GM18868 (cell line): ENCODE data around the gene LAMA3.

Source experiments
- ATAC-seq: cut with Tn5 transposase; IDR thresholded peaks from one replicate; pipeline ENCODE4 v1.9.1; 2021; ENCODE audit warnings: mild to moderate bottlenecking, moderate library complexity; ENCODE audit not compliant: unreplicated experiment

Gene LAMA3

DNA sequence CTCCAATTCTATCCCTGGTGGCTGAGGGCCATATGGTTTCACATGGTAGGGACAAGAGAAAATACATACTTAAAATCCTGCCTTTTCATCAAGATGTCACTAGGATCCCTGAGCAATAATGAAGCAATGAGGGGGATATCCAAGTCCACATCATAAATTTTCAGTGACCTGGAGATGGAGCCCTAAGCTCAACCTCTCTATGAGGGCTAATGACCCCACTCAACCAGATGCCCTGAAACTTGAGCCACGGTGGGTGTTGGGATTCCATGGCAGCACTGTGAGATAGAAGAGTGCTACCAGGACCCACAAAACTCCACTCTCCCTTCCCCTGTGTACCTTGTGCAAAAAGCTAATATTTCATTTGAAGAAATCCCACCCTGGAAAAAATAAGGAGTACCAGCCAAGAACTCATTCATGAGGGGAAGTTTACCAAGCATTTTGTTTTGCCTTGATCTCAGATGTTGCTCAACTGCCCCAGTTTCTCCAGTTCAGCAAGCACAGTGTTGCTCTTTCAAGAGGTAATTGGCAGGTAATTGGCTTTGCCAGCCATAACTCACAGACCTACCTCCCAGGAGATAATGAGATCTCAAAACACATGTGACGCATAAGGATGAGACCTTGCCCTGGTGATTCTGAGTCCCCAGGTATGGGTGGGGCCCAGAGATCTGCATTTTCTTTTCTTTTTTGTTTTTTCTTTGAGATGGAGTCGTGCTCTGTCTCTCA, 274.4 kb downstream of the LAMA3 start:
- ATAC-seq = no peak

DNA sequence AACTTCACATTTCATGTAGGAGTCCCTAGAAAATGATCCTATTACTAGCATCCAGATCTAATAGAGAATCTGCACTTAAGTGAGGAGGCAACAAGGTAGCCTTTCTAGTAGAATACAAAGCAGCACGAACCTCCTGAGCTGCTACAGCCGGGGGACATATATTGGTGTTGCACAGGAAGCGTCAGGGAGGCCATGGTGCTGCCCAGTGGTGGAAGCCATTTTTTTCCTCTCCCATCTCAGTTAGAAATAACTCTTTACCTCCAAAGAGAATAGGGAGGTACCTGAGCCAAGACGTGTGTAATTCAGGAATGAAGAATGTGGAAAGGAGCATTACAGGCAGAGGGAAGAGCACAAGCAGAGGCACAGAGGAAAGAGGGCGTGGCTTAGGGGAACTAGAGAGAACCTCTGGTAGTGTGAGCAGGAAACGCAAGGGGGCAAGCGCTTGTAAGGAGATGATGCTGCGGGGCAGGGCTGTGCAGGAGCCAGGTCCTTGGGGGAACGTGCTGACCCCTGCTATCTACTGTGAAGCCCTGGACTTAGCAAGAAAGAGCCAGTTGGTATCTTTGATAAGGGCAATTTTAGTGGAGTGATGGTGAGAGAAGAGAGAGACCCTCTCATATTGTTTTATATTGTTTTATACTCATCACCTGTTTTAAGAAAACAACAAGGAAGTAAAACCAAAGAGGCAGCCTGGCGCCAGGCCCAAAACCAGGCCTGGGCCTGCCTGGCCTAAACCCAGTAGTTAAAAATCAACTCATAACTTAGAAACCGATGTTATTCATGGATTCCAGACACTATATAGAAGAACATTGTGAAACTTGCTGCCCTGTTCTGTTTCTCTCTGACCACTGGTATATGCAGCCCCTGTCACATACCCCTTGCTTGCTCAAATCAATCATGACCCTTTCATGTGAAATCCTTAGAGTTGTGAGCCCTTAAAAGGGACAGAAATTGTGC, 275.3 kb downstream of the LAMA3 start:
- ATAC-seq = no peak

DNA sequence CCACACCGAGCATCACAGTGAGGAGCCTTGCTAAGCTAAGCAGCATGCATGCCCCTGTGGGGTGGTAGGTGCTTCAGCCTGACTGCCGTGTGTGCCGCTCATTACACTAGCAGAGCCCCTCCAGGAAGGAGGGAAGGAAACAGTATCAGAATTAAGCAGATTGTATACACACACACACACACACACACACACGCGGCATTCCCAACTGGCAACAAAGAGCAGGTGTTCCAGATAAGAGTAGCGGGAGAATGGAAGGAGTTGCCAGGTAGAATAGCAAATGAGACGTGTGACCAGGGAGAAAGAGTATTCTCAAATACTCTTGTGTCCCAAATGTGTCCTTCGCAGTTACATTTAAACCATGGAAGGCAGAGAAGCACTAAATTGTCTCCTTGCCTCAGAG, 277.7 kb downstream of the LAMA3 start:
- no peak for ATAC-seq

GRCh38 chr18:23967321-23968089, 278.3 kb downstream of the LAMA3 start:
- ATAC-seq = peak; percentile 74

DNA sequence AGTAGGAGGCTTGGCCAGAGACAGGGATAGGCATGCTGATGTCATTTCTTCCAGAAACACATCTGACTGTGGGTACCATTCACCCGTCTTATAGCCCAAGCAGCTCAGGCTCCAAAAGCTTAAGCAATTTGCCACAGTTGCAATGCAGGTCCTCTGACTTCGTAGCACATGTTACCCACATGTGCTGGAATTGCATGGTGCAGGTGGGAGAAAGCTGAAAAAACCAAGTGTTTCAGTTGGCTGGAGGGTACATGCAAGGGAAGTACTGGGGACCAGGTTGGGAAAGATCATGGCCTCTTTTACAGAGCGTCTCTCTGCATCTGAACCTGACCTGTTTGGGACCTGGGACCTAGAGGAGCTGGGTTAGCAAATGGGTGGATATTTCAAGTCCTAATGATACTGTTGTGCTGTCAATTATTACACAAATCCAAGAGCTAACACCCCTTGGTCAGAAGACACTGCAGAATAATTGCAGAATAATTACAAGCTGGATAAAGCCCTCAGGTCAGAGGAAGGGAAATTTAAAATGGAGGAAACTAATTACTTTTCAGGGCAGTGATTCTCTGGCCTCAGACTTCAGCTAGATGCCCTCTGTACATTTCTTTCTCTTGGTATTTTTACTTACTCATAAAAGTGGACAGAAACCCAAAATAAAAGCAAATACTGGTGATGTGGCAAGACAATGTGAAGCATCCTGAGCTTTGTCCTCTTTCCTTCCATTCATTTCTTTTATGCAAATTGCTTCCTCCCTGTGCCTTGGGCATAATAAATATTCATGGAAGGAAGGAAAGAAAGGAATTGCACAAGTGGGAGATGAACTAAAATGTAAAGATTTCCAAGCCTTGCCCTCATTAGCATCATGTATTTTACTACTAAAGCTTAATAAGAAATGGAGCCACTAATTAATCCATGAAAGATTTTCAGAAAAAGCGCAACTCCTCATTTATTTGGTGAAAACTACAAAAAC, 279.7 kb downstream of the LAMA3 start:
- no peak for ATAC-seq

DNA sequence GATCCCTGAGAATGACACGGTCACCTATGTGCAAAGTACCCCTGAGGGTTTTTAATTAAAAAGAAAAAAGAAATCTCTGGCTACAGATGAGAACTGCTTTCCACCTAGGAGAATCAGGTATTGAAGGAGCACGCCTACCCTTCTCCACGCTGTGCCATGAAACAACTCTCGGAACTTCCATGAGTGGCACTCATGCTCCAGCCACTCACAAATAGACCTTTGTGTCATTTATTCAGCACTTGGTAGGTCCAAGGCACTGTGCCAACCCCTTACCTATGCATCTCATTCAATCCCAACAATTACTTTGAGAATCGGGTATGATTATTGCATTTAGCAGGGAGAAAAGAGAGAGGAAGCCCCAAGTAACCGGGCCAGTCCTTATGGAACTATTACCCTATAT, 280.4 kb downstream of the LAMA3 start:
- ATAC-seq = no peak

- ATAC-seq = no peak
These were observed 281.2 kb downstream of the LAMA3 start for GRCh38 chr18:23970161-23971096.

DNA sequence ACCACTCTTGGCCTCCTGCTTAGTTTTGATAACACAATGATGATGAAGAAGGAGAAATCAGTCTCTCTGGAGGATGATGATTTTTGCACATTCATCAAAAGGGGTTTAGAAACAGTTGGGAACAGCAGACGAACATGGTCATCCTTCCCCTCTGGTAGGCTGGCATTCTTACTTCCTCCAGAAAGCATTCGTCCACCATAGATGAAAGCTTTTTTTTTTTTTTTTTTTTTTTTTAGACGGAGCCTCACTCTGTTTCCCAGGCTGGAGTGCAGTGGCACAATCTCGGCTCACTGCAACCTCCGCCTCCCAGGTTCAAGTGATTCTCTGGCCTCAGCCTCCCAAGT, 281.8 kb downstream of the LAMA3 start:
- no peak for ATAC-seq

GRCh38 chr18:23971666-23972230, 282.5 kb downstream of the LAMA3 start:
- ATAC-seq = no peak

- ATAC-seq = peak; percentile 89
These were observed 283.2 kb downstream of the LAMA3 start for GRCh38 chr18:23972453-23972852.

- no peak for ATAC-seq
These were observed 287.9 kb downstream of the LAMA3 start for GRCh38 chr18:23977103-23977502.

GRCh38 chr18:23977719-23978483, 288.6 kb downstream of the LAMA3 start:
- ATAC-seq = no peak

DNA sequence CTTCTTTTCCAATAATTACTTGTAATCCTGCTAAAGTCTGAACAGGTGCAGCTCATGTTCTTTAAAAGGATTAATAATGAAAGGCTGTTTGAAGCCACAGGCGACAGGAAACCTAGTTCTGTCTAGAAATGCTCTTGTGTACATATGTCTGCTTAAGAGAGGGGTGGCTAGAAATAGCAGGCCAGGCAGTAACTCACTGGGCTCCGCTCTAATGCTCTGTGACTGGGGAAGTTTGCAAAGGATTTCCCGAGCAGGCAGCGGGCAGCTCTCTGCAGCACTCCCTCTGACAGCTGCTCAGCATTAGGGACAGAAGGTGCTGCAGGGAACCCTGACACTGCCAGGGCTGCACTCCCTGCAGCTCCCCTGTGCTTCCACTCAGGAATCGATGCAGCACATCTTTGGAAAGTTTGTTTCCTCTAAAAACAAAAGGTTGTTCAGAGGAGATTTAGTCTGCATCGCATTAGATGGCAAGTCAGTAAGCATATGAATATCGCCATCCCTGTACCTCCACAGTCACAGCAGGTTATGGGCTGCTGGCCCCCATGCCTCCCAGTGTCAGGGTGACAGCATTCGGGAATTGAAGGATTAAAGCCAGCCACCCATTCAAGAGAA, 292.2 kb downstream of the LAMA3 start:
- peak; percentile 99 for ATAC-seq

DNA sequence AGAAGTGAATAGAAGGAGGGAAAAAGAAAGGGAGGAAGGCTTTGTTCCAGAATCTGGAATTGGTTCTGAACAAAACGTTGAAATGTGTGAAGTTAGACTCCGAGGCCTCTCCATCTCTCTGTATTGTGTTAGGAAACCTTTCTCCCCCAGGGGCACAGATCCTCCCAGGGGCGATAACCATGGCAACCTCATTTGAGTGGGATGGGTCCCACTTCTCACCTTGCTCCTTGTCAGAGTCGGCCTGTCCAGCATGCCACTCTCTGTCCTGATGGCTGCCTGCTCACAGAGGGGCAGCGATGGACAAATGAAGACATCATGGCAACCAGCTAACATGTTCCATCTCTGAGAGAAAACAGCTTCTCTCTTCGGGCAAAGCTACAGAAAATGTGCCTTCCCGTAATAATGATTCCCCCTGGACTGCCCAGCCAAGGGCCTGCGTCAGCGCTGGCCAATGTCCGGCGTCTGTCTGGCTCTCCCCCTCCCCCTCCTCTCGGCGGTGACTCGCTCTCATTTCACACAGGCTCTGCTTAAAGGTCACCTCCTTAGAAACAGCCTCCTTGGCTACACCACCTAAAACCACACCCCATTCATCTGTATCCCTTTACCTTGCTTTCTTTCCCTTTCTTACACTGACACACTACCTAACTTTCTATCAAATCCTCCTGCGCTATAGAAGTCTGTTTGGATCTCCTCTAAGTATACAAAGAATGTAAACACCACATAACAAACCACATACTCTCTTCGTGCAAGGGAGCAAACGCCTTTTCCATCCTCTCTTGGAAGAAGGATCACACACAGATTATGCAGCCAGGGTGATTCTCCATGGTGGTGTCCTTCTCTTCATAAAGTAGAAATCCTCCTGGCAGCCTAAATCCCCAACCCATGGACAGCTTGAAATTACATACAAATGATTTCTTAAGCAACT, 293.2 kb downstream of the LAMA3 start:
- ATAC-seq = no peak

GRCh38 chr18:23983112-23983511, 293.9 kb downstream of the LAMA3 start:
- ATAC-seq = no peak

DNA sequence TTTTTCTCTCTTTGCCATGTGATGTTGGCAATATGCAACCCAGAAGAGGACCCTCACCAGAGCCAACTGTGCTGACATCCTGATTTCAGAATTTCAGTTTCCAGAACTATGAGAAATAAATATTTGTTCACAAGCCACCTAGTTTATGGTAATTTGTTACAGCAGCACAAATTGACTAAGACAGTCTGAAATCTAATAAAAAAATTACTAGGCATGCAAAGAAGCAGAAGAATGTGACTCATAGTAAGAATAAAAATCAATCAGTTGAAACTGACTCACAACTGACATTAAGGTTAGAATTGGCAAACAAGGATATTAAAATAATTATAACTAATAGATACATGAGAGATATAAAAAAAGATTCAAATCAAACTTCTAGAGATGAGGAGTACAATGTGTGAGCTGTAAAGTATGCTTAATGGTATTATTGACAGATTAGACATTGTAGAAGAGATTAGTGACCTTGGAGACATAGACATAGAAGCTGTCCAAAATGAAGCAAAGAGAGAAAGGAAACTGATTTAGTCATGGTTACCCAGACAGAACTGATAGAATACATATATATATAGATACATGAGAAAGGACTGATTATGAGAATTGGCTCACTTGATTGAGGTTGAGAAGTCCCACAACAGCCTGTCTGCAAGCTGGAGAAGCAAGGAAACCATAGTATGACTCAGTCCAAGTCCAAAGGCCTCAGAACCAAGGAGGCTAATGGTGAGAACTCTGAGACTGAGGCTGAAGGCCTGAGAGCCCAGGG, 297.5 kb downstream of the LAMA3 start:
- peak; percentile 85 for ATAC-seq
